Kidney (tissue), 14 donors: Measurements from ENCODE around the gene GALNT9. TPM values are rescaled to one million over a fixed set of nuclear protein-coding genes. Genes with fewer than 3 reads are reported as not detected.
A peak's percentile ranks its signal among the peaks of the same experiment; 100 is the strongest.

Experiments used
- DNase-seq, 5 donors: peaks; one replicate each; pipeline ENCODE4 v3.0.0-alpha.2; 2013 to 2020
- FAIRE-seq: peaks from 2 replicates; lab custom pipeline; 2012; peaks lifted over from hg19 to GRCh38; lab: Jason Lieb, UNC
- H3K27ac ChIP-seq, 2 donors: one replicate each; pipeline ENCODE4 v1.7.0; 2013; ENCODE audit warnings: low read depth in 2 of 2, low read length in 2 of 2, inconsistent platforms in 1 of 2
- H3K27me3 ChIP-seq: one replicate; pipeline ENCODE4 v1.7.1; 2013; ENCODE audit warnings: low read length, inconsistent platforms; ENCODE audit not compliant: control insufficient read depth, insufficient read depth
- H3K36me3 ChIP-seq, 3 donors: one replicate each; pipeline versions ENCODE4 v1.7.0 to v1.7.1; 2013; ENCODE audit warnings: low read length in 3 of 3, control low read depth in 1 of 3, inconsistent platforms in 1 of 3; ENCODE audit not compliant: insufficient read depth in 3 of 3, control insufficient read depth in 2 of 3
- H3K4me1 ChIP-seq, 3 donors: one replicate each; pipeline versions ENCODE4 v1.7.0 to v1.7.1; 2013; ENCODE audit warnings: low read length in 3 of 3, inconsistent platforms in 1 of 3, low read depth in 1 of 3; ENCODE audit not compliant: control insufficient read depth in 2 of 3, insufficient read depth in 2 of 3
- H3K4me3 ChIP-seq, 3 donors: one replicate each; pipeline versions ENCODE4 v1.7.0 to v1.8.1; 2013; ENCODE audit warnings: low read length in 3 of 3, control low read depth in 1 of 3, inconsistent platforms in 1 of 3
- H3K9ac ChIP-seq, 3 donors: one replicate each; pipeline versions ENCODE4 v1.7.0 to v1.7.1; 2013; ENCODE audit warnings: low read length in 3 of 3, control low read depth in 1 of 3, inconsistent platforms in 1 of 3
- H3K9me3 ChIP-seq, 3 donors: one replicate each; pipeline versions ENCODE4 v1.7.0 to v1.7.1; 2013; ENCODE audit warnings: low read length in 3 of 3, control low read depth in 1 of 3, inconsistent platforms in 1 of 3; ENCODE audit not compliant: control insufficient read depth in 2 of 3, insufficient read depth in 1 of 3
- intact Hi-C: fragments of 100-400 bp; cut with DNase I; formaldehyde crosslinking; loops from one replicate; pipeline ENCODE4 v1.11.1; 2022
- polyA plus RNA-seq: library from polyadenylated mRNA; stranded (reverse); fragments of 350-450 nt; fragmentation: Illumina TruSeq; extraction: RNeasy Lipid Tissue Mini Kit (QIAGEN cat#74804); gene quantifications from one replicate; pipeline ENCODE4 v1.2.3, GENCODE V29; 2014; ENCODE audit warnings: low read depth, low replicate concordance; ENCODE audit not compliant: insufficient read depth
- total RNA-seq: library from RNA; stranded (reverse); fragmentation: NEBNext Ultra II Directional; extraction: Animal tissue kit (Norgen Biotek cat#: 25700); gene quantifications from one replicate; pipeline ENCODE4 v1.2.1, GENCODE V29; 2021
- TF ChIP-seq, protein P1 (sequence below): IDR thresholded peaks from 3 replicates; pipeline ENCODE4 v1.5.1; 2012; ENCODE audit warnings: mild to moderate bottlenecking, moderate library complexity, borderline replicate concordance; ENCODE audit not compliant: insufficient read depth; ENCODE audit errors: extremely low read depth
- donor health status: control.
- donor health status: control.
- donor health status: control.
- donor health status: control.
- donor health status: control.
- donor health status: DM: yes; HTN: yes; CAD: no.
- donor health status: Normal renal cell carcinoma (clear cell type).

GALNT9 gene
- total and polyA plus RNA-seq, 2 donors from 2014 or later = 4.8 to 20.7 TPM

DNA sequence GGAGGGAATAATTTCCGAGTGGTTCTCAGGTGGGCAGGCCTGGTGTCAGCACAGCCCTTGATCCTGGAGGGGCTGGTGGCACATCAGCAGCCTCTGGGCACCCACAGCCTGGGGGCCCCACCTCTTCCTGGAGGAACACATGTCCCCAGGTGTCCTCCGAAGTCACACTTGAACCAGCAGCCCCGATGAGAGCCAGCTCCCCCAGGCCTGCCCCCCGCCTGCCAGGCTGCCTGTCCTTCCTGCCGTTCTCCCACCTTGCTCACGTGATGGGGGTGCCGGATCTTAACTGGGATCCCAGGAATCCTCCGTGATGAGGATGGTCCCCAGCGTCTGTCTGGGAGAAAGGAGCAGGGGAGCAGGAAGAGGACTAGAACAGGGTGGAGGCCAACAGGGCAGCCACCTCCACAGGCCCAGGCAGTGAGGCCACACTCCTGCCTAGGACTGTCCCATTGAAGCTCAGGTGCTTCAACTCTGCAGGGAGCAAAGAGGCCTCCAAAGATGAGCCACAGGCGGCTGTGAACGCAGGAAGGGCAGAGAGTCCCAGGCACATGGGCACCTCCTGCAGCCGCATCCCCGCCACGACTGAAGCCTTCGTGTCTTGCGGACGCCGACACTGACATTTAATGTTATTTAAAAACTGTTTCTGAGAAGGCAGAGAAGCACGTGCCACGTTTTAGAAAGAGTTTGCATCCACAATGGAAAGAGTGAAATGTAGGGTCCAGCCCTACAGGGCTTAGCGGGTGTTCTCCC is 77.5 kb downstream of the GALNT9 start:
- FAIRE-seq = no peak
- DNase-seq = peak in 1 of 5 donors; percentile 51
- Histone ChIP-seq H3K36me3 (no peaks in the 10 kb centered on the region), H3K4me1 (no peaks in the 10 kb centered on the region), H3K4me3 (no peak overlapping the region), H3K9ac (no peak overlapping the region), H3K9me3 (no peaks in the 10 kb centered on the region), H3K27me3 (no peaks in the 10 kb centered on the region), H3K27ac (no peak overlapping the region)
- intact Hi-C loops = no loop called here
- TF ChIP-seq, protein P1, sequence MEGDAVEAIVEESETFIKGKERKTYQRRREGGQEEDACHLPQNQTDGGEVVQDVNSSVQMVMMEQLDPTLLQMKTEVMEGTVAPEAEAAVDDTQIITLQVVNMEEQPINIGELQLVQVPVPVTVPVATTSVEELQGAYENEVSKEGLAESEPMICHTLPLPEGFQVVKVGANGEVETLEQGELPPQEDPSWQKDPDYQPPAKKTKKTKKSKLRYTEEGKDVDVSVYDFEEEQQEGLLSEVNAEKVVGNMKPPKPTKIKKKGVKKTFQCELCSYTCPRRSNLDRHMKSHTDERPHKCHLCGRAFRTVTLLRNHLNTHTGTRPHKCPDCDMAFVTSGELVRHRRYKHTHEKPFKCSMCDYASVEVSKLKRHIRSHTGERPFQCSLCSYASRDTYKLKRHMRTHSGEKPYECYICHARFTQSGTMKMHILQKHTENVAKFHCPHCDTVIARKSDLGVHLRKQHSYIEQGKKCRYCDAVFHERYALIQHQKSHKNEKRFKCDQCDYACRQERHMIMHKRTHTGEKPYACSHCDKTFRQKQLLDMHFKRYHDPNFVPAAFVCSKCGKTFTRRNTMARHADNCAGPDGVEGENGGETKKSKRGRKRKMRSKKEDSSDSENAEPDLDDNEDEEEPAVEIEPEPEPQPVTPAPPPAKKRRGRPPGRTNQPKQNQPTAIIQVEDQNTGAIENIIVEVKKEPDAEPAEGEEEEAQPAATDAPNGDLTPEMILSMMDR = no peak

DNA sequence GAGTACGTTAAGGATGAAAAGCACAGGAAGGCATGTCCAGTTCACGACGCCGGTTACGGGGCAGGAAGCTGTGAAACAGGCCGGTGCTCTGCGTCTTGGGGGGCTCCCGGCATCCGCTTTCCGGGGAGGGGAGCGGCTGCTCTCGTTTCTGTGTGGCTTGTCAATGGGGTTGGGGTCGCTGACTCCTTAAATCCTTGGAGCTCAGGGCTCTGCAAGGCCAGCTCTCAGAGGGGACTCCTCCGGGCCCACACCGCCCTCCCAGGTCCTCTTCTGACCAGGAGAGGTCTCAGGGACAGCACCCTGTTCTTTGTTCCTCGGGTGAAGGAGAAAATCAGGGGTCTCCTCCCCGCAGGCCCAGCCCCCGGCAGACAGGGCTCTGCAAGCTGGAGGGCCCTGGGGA is 78.1 kb downstream of the GALNT9 start:
- DNase-seq (peak in 1 of 5 donors; percentile 59), FAIRE-seq (no peak)
- intact Hi-C loops = no loop called here
- no peaks in the 10 kb centered on the region for H3K27me3 ChIP-seq
- no peak overlapping the region for H3K4me3 ChIP-seq
- no peak overlapping the region for H3K27ac ChIP-seq
- no peaks in the 10 kb centered on the region for H3K4me1 ChIP-seq
- H3K9me3 ChIP-seq = no peaks in the 10 kb centered on the region
- TF ChIP-seq, protein P1 = no peak
- H3K9ac ChIP-seq = no peak overlapping the region
- no peaks in the 10 kb centered on the region for H3K36me3 ChIP-seq

- no peaks in the 10 kb centered on the region for H3K9me3 ChIP-seq
- H3K27me3 ChIP-seq = no peaks in the 10 kb centered on the region
- no peak overlapping the region for H3K4me3 ChIP-seq
- intact Hi-C loops = no loop called here
- H3K36me3 ChIP-seq = no peaks in the 10 kb centered on the region
- H3K4me1 ChIP-seq = no peaks in the 10 kb centered on the region
- DNase-seq (peak in 1 of 5 donors; percentile 68), FAIRE-seq (no peak)
- TF ChIP-seq, protein P1 = no peak
- no peak overlapping the region for H3K27ac ChIP-seq
- H3K9ac ChIP-seq = no peak overlapping the region
Observed at GRCh38 chr12:132250707-132251106, 78.7 kb downstream of the GALNT9 start.
